GM19467 (cell line): Measurements from ENCODE around the gene CNTNAP4.

Experiments
- ATAC-seq: cut with Tn5 transposase; IDR thresholded peaks from one replicate; pipeline ENCODE4 v1.9.1; 2021; ENCODE audit warnings: mild to moderate bottlenecking, moderate library complexity; ENCODE audit not compliant: unreplicated experiment

The CNTNAP4 gene

DNA sequence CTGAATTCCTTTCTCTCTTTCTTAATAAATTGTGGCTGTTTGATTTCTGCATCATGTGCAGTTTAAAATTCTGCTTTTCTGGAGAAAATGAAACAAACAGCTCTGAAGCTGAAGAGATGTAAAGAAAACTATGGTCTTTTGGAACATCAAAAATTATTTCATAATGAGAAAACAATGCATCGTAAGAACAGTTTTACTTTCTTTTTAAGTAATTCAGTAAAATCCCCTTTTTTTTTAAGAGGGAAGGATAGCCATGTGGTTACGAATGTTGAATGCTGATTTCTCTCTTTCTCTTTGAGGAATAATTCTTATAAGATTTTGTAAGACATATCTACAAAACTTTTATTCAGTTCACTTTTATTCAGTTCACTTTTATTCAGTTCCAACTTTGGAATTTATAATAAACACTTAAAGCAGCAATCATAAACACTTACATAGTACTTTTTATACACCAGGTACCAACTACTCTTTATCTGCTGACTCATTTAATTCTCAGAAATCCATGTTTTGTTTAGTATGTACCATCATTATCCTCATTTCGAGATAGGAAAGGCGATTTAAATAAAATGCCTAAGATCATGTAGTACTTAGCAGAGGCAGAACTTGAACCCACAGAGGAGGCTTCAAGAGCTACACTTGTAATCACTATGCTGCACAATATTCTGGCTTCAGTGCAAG lies 26.6 kb downstream of the CNTNAP4 start:
- ATAC-seq: no peak

DNA sequence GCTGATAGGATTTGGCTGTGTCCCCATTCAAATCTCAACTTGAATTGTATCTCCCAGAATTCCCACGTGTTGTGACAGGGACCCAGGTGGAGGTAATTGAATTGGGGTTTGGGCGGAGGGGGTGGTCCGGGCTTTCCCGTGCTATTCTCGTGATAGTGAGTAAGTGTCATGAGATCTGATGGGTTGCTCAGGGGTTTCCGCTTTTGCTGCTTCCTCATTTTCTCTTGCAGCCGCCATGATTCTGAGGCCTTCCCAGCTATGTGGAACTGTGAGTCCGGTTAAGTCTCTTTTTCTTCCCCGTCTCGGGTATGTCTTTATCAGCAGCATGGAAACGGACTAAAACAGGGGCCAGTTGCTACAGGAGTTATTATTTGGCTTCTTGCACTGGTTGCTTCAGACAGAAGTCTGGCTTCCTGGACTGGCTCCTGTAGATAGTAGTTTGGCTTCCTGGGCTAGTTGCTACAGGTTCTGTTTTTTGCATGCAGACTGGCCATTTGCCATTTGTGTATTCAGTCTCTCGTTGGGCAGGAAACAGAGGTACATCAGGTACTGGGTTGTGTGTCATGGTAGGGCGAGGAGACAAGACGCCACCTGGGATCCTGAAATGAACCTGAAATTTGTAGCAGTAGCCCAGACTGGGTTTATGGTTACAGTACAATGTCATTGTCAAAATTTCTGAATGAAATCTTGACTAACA lies 32.6 kb downstream of the CNTNAP4 start:
- no peak for ATAC-seq

DNA sequence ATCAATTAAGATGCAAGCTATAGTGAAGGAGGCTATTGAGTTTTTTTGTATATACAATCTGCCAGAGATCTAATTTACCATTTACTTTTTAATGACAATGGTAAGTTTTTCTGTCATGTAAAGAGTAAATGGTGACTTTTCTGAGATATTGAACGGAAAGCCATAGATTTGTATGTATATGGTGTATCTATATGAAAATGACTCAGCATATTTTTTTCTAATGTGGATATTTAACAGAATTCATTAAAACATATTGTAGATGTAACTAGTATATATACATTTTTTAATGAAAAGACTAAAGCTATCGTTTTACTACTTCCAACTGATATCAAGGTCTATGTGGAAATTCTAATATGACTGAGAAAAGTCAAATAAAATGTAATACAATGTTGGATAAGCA lies 34.1 kb downstream of the CNTNAP4 start:
- ATAC-seq: no peak

DNA sequence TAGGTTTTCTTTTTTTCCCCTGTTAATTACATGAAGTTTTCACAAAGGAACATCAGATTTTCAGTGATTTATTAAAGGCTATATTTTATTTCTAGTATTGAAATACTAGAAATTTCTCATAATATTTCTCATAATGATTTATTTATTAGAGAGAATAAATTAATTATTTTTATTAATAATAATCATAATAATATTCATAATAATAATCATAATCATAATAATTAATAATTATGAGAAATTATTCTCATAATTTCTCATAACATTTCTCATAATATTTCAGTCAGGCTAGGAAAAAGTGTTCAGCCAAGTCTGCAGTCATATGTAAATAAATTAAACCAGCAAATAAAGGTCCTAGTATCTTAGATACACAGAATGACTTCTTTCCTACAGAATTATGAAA lies 41.4 kb downstream of the CNTNAP4 start:
- no peak for ATAC-seq

DNA sequence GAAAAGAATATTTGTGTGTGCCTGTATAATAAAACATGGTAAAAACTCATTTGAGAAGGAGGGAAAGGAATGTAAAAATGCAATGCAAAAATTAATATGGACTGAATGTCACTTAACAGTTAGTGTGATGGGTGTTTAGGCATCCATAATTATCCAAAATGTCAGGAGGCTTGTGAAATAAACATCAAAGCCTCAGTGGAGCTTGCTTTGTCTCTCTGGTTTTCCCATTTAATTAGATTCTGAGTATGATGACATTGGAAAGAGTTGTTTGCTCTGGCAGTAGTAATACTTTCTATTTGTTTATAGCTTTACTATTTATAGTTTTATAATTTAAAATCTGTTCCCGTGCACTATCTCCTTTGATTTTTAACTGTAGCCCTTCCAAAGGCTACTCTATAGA lies 51.9 kb downstream of the CNTNAP4 start:
- no peak for ATAC-seq

DNA sequence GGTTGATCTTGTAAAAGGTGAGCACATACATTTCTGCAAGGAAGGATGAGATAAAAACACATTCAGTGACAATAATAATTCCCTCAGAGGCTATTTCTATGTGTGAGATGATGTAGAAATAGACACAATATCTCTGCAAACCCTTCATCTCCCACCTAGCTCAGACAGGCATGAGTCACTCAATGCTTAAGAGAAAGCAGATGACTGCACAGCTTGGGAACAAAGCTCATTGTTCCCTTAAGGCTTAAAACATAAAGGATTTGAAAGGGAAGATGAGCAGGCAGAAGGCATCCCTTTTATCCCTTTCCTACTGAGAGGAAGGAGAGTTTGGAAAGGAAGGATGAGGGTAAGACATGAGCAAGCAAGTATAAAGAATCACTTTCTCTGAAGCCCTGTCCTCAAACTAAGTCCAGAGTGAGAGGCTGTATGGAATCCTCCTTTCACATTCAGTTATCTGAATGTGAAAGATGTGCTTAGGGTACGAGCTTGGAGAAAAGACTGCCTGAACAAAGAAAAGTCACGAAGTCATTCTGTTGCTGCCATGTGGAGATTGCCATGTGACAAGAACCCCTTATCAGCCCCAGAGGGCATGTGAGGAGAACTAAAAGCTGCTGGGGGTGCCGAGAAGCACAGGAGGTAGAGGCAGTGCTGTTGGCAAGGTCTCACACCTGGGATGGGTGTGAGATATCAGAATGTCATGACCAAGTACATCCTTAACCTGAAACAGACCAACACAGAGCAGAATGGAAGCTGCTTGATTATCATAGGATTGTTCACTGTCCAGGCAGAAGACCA lies 58.2 kb downstream of the CNTNAP4 start:
- no peak for ATAC-seq

DNA sequence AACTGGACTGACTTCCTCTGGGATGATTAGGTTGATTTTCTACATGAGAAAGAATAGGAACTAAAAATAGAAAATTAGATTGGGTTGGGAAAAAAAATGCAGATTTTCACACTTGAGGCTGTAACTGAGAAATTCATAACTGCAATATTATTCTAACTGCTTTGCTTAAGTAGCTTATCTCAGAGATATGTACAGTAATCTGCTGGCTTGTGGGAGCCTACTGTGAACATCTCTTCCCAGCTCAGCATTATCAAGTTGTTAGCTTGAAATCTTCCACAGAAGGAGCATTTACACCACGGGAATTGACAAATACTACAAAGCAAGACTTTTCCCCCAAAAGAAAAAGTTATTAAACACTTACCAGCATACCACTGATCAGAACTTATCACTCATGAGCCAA lies 58.9 kb downstream of the CNTNAP4 start:
- ATAC-seq: no peak

DNA sequence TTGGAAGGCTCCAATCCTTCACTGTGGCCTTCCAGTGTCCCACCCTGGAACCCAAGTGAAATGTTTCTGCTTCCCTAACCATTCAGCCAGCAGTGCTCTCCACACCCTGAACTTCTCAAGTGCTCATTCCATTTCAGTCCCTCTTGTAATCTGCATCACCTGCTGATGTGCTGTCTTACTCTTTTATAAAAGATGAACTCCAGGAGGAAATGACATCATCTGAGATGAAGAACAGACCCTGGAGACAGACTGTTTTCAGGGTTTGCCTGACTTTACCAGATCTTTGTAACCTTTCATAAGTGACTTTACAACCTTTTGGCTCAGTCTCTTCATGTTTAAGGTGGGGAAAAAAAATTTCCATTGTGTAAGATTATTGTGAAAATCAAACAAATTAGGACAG lies 61.3 kb downstream of the CNTNAP4 start:
- ATAC-seq: no peak

DNA sequence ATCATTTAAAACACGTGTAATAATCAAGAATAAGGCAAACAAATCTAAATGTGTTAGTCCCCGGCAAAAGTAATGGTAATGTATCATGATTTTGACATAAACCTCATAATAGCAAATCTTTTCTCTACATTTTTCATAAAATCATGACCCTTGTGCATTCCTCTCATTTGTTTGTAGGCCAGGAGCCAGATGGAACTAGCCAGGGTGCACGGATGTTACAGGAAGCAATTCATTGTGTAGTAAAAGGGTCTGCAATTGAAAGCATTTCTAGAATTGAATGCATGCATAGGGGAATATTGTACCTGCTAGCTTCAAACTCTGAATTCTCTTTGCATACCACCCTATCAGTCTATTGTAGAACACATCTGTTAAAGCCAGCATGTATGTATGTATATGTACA lies 66.6 kb downstream of the CNTNAP4 start:
- no peak for ATAC-seq

DNA sequence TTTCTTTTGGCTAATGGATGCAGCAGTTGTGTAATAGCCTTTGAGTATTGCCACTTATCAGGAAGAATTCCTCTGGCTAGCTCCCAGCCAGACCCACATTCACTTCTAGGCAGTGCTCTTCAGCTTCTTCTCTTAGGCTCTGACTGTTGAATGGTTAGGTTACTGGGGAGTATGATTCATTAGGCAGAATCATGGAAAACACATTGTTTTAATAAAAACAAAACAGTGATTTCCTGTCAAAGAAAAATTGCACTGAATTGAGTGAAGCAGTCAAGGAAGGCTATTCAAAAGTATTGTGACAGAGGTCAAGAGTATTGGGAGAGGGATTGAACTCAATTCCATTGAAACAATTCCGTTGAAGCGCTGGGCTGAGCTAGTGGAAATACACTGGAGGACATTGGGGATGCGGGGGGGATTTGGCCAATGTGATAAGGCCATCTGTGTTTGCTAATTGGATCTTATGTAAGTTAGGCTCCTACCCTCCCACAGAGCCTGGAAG lies 68.0 kb downstream of the CNTNAP4 start:
- no peak for ATAC-seq

DNA sequence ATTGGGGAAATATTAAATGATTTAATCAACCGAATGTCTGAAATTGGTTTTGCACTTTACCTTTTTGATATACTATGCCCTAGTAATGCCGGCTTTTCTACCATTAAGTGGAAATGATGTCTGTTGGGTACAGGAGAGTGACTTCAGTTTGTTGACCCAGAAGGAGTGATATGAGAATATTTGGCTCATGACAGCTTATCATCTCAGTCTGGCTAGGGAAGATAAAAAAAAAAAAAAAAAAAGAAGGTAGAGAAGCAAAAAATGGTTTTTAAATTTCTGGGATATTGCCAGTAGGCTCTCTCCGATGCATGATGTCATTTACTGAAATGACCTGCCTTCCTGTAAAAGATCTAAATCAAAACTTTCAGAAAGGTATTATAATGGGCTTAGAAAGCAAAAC lies 69.0 kb downstream of the CNTNAP4 start:
- ATAC-seq: no peak

DNA sequence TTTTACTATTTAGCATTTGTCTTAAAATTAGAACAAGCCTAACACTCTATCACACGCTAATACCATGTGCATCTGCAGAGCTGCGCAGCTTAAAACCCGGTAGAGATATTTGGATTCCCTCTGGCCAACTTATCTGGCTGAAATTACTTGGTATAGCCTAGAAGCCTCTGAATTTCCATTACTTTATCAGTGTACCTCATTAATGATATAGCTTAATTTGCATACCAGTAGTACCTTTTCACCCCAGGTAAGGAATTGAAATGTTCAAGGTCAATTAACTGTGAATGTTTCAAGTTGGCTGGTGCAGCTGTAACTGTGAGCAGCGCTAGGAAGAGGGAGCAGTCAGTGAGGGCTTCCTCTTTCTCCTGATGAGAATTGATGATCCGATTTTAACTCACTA lies 74.2 kb downstream of the CNTNAP4 start:
- ATAC-seq: no peak

DNA sequence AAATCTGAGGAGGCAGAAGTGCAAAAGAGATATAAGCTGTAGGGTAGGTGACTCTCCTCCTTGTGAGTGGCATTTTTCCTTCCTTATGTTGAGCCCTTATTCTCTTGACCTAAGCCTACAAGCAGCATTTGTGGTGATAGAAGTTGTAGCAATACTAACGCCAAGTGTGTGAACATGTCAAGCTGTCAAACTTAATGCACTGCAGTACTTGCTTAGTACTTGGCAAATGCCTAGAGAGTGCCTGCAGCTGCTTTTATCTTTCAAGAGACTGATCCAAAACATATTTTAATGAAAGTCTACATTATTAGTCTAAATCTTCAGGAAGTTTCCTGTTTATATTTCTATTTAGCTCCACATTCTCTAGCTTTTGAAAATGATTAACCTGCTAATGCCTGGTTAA lies 83.2 kb downstream of the CNTNAP4 start:
- ATAC-seq: no peak

DNA sequence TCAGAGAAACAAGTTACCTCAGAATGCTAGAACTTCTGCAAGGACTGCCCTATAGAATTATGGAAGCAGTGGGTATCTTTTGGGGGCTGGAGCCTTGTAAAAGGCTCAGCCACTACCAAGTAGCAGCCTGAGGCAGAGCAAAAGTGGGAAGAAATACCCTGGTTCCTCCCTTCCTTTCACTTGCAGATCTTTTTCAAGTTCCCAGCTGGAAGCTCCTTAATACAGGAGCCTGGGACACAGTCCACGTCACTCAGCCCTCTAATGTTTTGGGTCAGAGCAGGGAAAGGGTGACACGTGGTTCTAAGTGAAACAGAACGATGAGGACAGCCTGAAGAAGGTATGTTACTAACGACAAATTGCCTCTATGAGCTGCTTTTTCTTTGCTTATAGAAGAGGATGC lies 93.1 kb downstream of the CNTNAP4 start:
- no peak for ATAC-seq

DNA sequence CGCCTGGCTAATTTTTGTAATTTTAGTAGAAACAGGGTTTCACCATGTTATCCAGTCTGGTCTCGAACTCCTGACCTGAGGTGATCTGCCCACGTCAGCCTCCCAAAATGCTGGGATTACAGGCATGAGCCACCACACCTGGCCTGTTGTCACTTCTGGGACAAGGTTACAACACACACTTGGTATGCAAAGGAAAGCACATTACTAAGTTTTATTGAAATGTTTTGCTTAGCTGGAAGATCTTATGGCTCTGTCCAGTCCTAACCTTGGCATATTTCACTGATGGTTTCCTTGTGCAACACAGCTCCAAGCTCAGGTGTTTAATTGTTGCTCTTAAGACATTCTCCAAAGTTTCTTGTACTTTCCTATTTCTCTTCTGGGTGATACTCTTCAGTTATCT lies 94.2 kb downstream of the CNTNAP4 start:
- ATAC-seq: no peak

DNA sequence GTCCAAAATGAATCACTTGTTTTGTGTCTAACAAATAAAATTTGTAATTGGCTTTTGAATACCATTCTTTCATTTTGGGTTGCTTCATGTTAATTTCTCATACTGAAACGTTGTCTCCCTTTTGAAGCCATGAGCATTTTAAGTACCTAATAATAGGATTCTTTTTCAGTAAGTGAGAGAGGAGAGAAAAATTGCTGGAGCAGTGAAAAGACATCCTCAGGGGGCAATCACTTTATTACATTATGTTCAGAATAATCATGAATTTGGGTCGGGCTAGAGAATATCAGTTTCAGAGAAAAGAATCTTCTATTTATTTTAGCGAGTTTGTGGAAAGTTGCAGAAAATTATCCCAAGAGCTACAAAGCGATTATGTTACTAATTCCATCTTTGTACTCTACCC lies 96.8 kb downstream of the CNTNAP4 start:
- no peak for ATAC-seq

DNA sequence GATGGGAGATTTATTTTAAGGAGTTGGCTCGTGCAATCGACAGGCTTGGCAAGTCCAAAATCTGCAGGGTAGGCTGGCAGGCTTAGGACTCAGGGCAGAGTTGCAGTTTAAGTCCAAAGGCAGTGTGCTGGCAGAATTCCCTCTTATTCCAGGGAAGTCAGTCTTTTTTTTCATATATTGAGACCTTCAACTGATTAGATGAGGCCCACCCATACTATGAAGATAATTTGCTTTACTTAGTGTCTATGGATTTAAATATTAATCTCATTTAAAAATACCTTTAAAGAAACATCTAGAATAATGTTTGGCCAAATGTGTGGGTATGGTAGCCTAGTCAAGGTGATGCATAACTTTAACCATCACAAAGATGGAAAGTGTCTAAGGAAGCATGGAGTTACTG lies 99.8 kb downstream of the CNTNAP4 start:
- no peak for ATAC-seq

DNA sequence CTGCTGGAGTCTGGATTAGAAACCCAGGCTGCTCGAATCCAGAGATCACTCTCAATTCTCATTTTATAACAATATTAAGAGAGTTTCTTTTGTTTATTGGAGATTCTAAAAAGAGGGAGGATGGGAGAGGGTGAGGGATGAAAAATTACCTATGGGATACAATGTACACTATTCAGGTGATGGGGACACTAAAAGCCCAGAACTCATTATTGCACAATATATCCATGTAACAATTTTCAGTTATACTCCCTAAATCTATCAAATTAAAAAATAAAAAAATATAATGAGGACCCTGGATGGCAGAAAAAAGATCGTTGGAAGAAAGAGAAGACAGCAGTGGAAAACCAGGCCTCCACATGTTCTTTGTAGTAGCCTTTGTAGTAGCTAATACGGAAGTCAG lies 100.8 kb downstream of the CNTNAP4 start:
- ATAC-seq: no peak

DNA sequence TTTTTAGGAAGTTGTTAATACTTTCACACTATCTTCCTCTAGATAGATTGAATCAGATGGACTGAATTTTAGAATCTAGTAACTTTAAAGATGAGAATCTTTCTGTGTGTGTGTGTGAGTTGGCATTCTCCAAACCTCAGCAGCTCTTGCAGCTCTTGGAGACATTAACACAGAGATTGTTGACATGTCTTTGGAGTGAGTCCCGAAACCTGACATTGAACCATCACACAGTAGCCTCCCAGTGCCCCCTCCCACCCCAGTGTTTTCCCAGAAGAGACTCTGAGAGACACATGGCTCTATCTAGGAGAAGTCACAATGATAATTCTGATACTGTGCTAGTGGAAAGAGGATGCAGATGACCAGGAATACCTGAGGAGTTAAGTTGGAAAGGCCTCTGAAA lies 103.9 kb downstream of the CNTNAP4 start:
- no peak for ATAC-seq

DNA sequence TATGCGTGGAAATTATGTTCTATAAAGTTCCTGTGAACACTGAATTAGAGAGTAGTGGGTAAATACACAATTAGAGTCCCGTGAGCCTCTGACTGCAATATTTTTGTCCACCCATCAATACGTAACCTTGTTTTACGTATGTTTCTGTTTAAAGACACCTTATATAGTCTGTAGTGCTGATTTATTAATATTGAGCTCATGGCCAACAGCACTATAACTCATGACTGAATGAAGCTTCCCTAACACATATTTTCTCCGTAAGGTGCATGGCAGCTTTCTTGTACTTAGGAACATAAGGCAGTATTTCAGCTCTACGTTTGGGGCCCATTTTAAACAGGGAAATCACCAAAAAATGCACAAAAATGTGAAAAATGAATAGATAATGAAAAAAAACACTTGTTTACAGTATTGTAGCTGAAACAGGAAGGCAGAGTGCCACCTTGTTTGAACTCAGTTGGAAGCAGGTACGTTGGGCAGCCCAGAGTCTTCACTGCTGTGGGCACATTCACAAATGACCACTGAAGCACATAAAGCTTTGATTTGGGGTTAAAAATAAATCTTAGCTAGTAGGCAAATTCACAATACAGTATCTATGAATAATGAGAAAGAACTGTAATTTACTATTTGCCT lies 108.5 kb downstream of the CNTNAP4 start:
- no peak for ATAC-seq

DNA sequence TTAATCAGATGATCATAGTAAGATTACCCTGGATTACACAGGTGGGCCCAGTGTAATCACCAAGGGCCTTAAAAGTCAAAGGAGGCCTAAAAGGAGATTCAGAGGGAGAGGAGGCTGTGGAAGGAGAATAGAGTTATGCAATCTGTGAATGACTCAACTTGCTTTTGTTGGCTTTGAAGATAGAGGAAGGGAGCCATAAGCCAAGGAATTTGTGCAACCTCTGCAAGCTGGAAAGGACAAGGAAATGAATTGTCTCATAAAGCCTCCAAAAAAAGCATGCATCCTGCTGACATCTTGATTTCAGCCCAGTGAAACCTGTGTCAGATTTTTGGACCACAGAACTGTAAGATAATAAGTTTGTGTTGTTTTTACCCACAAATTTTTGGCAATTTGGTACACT lies 109.6 kb downstream of the CNTNAP4 start:
- no peak for ATAC-seq
